ENCODE results near the gene GRAMD2A.

The GRAMD2A gene

DNA sequence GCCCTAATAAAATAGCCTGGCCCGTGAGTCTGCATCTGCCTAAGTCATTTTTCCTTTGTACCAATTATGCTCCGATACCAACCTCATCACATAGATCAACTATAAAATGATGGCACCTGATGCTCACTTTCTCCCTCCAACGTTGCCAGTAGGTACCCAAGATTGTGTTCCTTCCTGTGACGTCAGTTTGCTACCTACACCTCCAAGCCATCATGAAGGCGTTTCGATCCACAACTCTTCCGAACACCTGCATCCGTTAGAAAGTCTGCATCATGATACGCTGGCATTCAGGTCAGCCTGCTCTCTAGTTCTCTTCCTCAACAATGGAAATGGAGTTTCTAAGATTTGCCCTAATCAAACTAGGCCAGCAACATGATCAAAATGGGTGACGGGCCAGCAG lies 25.7 kb upstream of the GRAMD2A start:
- CTCF ChIA-PET = interaction anchor here (0.5 to 0.9 kb wide), 2 partner anchors 12 to 51 kb away, joined by 3 to 6 read pairs; no protein-coding TSS in a partner anchor

GRCh38 chr15:72222393-72222792 lies 24.8 kb upstream of the GRAMD2A start:
- H3K36me3 ChIP-seq (ENCODE audit: control insufficient read depth in 2 of 2, insufficient read depth in 1 of 2, low read length in 2 of 2) = peaks cover 69 to 80% of the 10 kb centered on the region in 2 experiments
- H3K4me1 ChIP-seq (ENCODE audit: control insufficient read depth, insufficient read depth, low read length) = peaks cover 29% of the 10 kb centered on the region; the same call in 1 of the 2 replicates
- 0 out of 2 replicates have a peak overlapping the region, but pooled peaks have one; percentile 21 for H3K27ac ChIP-seq (ENCODE audit: extremely low read depth, low read depth, low read length)
- ChIA-PET POLR2A (interaction anchor here (0.6 to 4.4 kb wide), 5 partner anchors 8 to 310 kb away, joined by 4 to 34 read pairs (median 8); partner anchors contain the start of gene PKM), CTCF (interaction anchor here (0.6 to 1.0 kb wide), 4 partner anchors 22 to 1476 kb away, joined by 3 to 10 read pairs (median 4); partner anchors contain the start of gene GRAMD2A)
- H3K9me3 ChIP-seq (ENCODE audit: control insufficient read depth, insufficient read depth, low read depth, low read length) = no peaks in the 10 kb centered on the region
- peak; percentile 80 for TF ChIP-seq ZNF600 (tag by site-specific recombination; IDR thresholded peaks at IDR 0.05)
- TF ChIP-seq ZNF623 (tag by site-specific recombination; IDR thresholded peaks at IDR 0.05) = no peak
- peak; percentile 63 for TF ChIP-seq ZNF692 (tag by site-specific recombination; IDR thresholded peaks at IDR 0.05)
- TF ChIP-seq ZNF202 (tag by site-specific recombination; IDR thresholded peaks at IDR 0.05; ENCODE audit: borderline replicate concordance) = no peak
- peak; percentile 60; the same call in 1 of the 2 replicates for TF ChIP-seq KLF17 (tag by site-specific recombination; IDR thresholded peaks at IDR 0.05)
- peak; percentile 24; the same call in 1 of the 2 replicates for TF ChIP-seq ZIC2 (tag by site-specific recombination; IDR thresholded peaks at IDR 0.05)
- H3K4me3 ChIP-seq (ENCODE audit: low read depth, low read length) = no peak overlapping the region

More for the DNA sequence above, 25.7 kb upstream of the GRAMD2A start:
- Histone ChIP-seq H3K36me3 (ENCODE audit: control insufficient read depth in 2 of 2, insufficient read depth in 1 of 2, low read length in 2 of 2) (peaks cover 60 to 71% of the 10 kb centered on the region in 2 experiments), H3K27ac (ENCODE audit: extremely low read depth, low read depth, low read length) (peak overlapping the region; percentile 3; the same call in 1 of the 2 replicates), H3K4me1 (ENCODE audit: control insufficient read depth, insufficient read depth, low read length) (peaks cover 29% of the 10 kb centered on the region; the same call in 1 of the 2 replicates), H3K4me3 (ENCODE audit: low read depth, low read length) (no peak overlapping the region), H3K9me3 (ENCODE audit: control insufficient read depth, insufficient read depth, low read depth, low read length) (no peaks in the 10 kb centered on the region)
- POLR2A ChIA-PET = interaction anchor here (4.4 kb wide), 1 partner anchor 7 kb away, joined by 34 read pairs; the partner anchor contains the start of gene PKM
- no peak for TF ChIP-seq ZNF292 (tag by site-specific recombination; IDR thresholded peaks at IDR 0.05; ENCODE audit: borderline replicate concordance, low read depth)

DNA sequence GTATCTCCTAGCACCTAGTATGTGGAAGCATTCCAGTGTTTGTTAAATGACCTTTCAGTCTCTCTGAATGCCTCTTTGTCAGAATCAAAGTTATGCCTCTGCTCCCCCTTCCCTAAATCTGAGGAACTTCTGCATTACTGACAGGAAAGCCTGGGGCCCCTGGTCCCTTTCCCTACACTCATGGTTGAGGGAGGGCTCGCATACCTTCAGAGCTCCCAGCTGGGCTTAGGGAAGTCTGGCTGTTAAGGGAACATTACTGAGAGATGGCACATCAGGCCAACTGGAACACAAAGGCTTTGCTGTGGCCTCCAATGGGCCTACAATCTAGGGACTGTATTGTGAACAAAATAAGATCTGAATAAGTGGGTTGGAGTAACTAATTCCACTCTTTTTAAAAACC lies 23.1 kb upstream of the GRAMD2A start:
- ChIA-PET CTCF (interaction anchor here (0.8 to 2.1 kb wide), 2 partner anchors 21 to 41 kb away, joined by 3 to 12 read pairs; no protein-coding TSS in a partner anchor), POLR2A (interaction anchor here (0.7 to 4.4 kb wide), 2 partner anchors 10 to 13 kb away, joined by 3 to 34 read pairs; partner anchors contain the start of gene PKM)
- Histone ChIP-seq H3K4me1 (ENCODE audit: control insufficient read depth, insufficient read depth, low read length) (peaks cover 13% of the 10 kb centered on the region; the same call in 1 of the 2 replicates), H3K27ac (ENCODE audit: extremely low read depth, low read depth, low read length) (peak overlapping the region; percentile 42; the same call in 1 of the 2 replicates), H3K9me3 (ENCODE audit: control insufficient read depth, insufficient read depth, low read depth, low read length) (no peaks in the 10 kb centered on the region), H3K36me3 (ENCODE audit: control insufficient read depth in 2 of 2, insufficient read depth in 1 of 2, low read length in 2 of 2) (peaks cover 83 to 90% of the 10 kb centered on the region in 2 experiments), H3K4me3 (ENCODE audit: low read depth, low read length) (no peak overlapping the region)
- no peak for TF ChIP-seq ZNF777 (tag by site-specific recombination; IDR thresholded peaks at IDR 0.05; ENCODE audit: borderline replicate concordance)
- no peak for TF ChIP-seq BCL6B (tag by site-specific recombination; IDR thresholded peaks at IDR 0.05)
- no peak for TF ChIP-seq ZEB2 (tag by site-specific recombination; IDR thresholded peaks at IDR 0.05)
- no peak for TF ChIP-seq ZNF19 (tag by site-specific recombination; IDR thresholded peaks at IDR 0.05; ENCODE audit: low read depth)
- TF ChIP-seq ZNF548 (tag by site-specific recombination; IDR thresholded peaks at IDR 0.05) = no peak
- TF ChIP-seq ZNF530 (tag by site-specific recombination; IDR thresholded peaks at IDR 0.05; ENCODE audit: low read depth) = no peak
- no peak for TF ChIP-seq ZNF692 (tag by site-specific recombination; IDR thresholded peaks at IDR 0.05)
- TF ChIP-seq SETDB1 (IDR thresholded peaks at IDR 0.05; ENCODE audit: insufficient read length, low read length) = no peak
- TF ChIP-seq BCL11A (tag by site-specific recombination; IDR thresholded peaks at IDR 0.05; ENCODE audit: low read depth) = no peak
- TF ChIP-seq ZNF121 (tag by site-specific recombination; IDR thresholded peaks at IDR 0.05) = no peak
- no peak for TF ChIP-seq ZNF677 (tag by site-specific recombination; IDR thresholded peaks at IDR 0.05)
- no peak for TF ChIP-seq ZSCAN23 (tag by site-specific recombination; IDR thresholded peaks at IDR 0.05)
- TF ChIP-seq, protein P1, sequence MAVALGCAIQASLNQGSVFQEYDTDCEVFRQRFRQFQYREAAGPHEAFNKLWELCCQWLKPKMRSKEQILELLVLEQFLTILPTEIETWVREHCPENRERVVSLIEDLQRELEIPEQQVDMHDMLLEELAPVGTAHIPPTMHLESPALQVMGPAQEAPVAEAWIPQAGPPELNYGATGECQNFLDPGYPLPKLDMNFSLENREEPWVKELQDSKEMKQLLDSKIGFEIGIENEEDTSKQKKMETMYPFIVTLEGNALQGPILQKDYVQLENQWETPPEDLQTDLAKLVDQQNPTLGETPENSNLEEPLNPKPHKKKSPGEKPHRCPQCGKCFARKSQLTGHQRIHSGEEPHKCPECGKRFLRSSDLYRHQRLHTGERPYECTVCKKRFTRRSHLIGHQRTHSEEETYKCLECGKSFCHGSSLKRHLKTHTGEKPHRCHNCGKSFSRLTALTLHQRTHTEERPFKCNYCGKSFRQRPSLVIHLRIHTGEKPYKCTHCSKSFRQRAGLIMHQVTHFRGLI (tag by site-specific recombination; IDR thresholded peaks at IDR 0.05) = no peak
- TF ChIP-seq ZNF658 (tag by site-specific recombination; IDR thresholded peaks at IDR 0.05) = no peak
- no peak for TF ChIP-seq ZNF324 (tag by site-specific recombination; IDR thresholded peaks at IDR 0.05)

Data from HEK293 (cell line).